CD1c-positive myeloid dendritic cell (primary cell): ENCODE measurements around the gene FAM47A.

Source experiments
- DNase-seq: peaks from one replicate; pipeline ENCODE4 v3.0.0-alpha.2; 2016; ENCODE audit errors: extremely low spot score

FAM47A gene

GRCh38 chrX:34132028-34132427 lies at the start of gene FAM47A:
TSS of gene FAM47A (minus strand) at chrX:34132314. CDS start at chrX:34132278, 36 bp downstream.
- DNase-seq = no peak

GRCh38 chrX:34147345-34147744 lies 15.2 kb upstream of the FAM47A start:
- no peak for DNase-seq

- no peak for DNase-seq
Observed at GRCh38 chrX:34146906-34147305, 14.8 kb upstream of the FAM47A start.

GRCh38 chrX:34144246-34144645 lies 12.1 kb upstream of the FAM47A start:
- DNase-seq = no peak

GRCh38 chrX:34140816-34141215 lies 8.7 kb upstream of the FAM47A start:
- no peak for DNase-seq

GRCh38 chrX:34130980-34131744 lies 952 bp downstream of the FAM47A start:
- DNase-seq = no peak

- DNase-seq = no peak
Observed at GRCh38 chrX:34130501-34130900, 1.6 kb downstream of the FAM47A start.

- no peak for DNase-seq
Observed at GRCh38 chrX:34126011-34126410, 6.1 kb downstream of the FAM47A start.

GRCh38 chrX:34119122-34119521 lies 13.0 kb downstream of the FAM47A start:
- no peak for DNase-seq

GRCh38 chrX:34112459-34112858 lies 19.7 kb downstream of the FAM47A start:
- DNase-seq = no peak
